Measurements from ENCODE around the gene PRICKLE2.

The PRICKLE2 gene

DNA sequence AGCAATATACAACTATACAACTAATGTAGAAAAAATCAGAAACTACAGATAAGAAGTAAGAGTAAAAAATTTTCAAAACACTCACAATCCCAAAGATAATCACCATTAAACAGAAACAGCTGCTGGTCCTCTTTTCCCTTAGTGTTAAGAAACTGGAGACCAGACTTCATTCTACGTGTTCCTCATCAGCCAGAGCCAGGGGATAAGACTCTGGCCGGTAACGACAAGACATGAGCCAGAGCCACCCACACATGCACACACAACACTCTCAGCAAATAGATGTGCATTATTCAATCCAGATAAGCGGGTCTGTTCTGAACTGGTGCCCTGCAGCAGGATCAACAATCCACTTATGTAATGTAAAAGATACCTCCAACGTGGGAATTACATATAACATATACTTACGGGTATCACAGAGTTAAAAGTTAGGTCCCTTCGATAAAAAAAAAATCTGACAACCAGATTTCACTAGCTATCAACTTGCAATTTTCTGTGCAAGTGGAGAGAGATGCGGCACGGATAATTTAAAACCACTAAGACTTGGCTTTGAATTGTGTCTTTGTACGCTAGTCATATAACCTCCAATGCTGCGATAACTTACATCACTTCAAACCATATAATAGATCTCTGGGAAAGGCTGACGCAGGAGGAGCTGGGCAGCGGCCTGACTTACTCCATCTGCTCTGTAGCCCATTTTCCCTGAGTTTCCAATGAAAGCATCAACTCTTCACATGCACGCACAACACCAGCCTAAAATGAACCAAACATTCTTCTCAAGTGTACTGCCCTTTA, 17.8 kb downstream of the PRICKLE2 start:
- DNase-seq (ENCODE audit: low spot score) (no peak), ATAC-seq (ENCODE audit: low read depth) (no peak)
- Histone ChIP-seq H3K36me3 (ENCODE audit: low read depth) (no peaks in the 10 kb centered on the region), H3K27ac (ENCODE audit: poor library complexity, severe bottlenecking) (no peak overlapping the region), H3K27me3 (ENCODE audit: insufficient read depth, poor library complexity, severe bottlenecking) (no peaks in the 10 kb centered on the region), H3K4me3 (ENCODE audit: severe bottlenecking) (no peak overlapping the region), H3K9me3 (ENCODE audit: severe bottlenecking) (no peaks in the 10 kb centered on the region), H3K4me1 (ENCODE audit: insufficient read depth, poor library complexity, severe bottlenecking) (peaks cover 8% of the 10 kb centered on the region)
- TF ChIP-seq, protein P1, sequence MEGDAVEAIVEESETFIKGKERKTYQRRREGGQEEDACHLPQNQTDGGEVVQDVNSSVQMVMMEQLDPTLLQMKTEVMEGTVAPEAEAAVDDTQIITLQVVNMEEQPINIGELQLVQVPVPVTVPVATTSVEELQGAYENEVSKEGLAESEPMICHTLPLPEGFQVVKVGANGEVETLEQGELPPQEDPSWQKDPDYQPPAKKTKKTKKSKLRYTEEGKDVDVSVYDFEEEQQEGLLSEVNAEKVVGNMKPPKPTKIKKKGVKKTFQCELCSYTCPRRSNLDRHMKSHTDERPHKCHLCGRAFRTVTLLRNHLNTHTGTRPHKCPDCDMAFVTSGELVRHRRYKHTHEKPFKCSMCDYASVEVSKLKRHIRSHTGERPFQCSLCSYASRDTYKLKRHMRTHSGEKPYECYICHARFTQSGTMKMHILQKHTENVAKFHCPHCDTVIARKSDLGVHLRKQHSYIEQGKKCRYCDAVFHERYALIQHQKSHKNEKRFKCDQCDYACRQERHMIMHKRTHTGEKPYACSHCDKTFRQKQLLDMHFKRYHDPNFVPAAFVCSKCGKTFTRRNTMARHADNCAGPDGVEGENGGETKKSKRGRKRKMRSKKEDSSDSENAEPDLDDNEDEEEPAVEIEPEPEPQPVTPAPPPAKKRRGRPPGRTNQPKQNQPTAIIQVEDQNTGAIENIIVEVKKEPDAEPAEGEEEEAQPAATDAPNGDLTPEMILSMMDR (IDR thresholded peaks at IDR 0.05; ENCODE audit: poor library complexity, severe bottlenecking) = no peak

GRCh38 chr3:64203969-64204908, 21.0 kb downstream of the PRICKLE2 start:
- no peaks in the 10 kb centered on the region for H3K9me3 ChIP-seq (ENCODE audit: severe bottlenecking)
- H3K4me3 ChIP-seq (ENCODE audit: severe bottlenecking) = no peak overlapping the region
- ATAC-seq (ENCODE audit: low read depth) (no peak), DNase-seq (ENCODE audit: low spot score) (no peak)
- H3K27ac ChIP-seq (ENCODE audit: poor library complexity, severe bottlenecking) = no peak overlapping the region
- TF ChIP-seq, protein P1 (IDR thresholded peaks at IDR 0.05; ENCODE audit: poor library complexity, severe bottlenecking) = no peak
- no peaks in the 10 kb centered on the region for H3K27me3 ChIP-seq (ENCODE audit: insufficient read depth, poor library complexity, severe bottlenecking)
- H3K36me3 ChIP-seq (ENCODE audit: low read depth) = no peaks in the 10 kb centered on the region
- peaks cover 13% of the 10 kb centered on the region for H3K4me1 ChIP-seq (ENCODE audit: insufficient read depth, poor library complexity, severe bottlenecking)

- Histone ChIP-seq H3K4me1 (ENCODE audit: insufficient read depth, poor library complexity, severe bottlenecking) (peaks cover 13% of the 10 kb centered on the region), H3K36me3 (ENCODE audit: low read depth) (no peaks in the 10 kb centered on the region), H3K27ac (ENCODE audit: poor library complexity, severe bottlenecking) (no peak overlapping the region), H3K9me3 (ENCODE audit: severe bottlenecking) (no peaks in the 10 kb centered on the region), H3K27me3 (ENCODE audit: insufficient read depth, poor library complexity, severe bottlenecking) (no peaks in the 10 kb centered on the region), H3K4me3 (ENCODE audit: severe bottlenecking) (no peak overlapping the region)
- TF ChIP-seq, protein P1 (IDR thresholded peaks at IDR 0.05; ENCODE audit: poor library complexity, severe bottlenecking) = no peak
- DNase-seq (ENCODE audit: low spot score) (no peak), ATAC-seq (ENCODE audit: low read depth) (peak; percentile 27; the same call in 1 of the 3 replicates)
Measured at GRCh38 chr3:64203216-64203615, 22.1 kb downstream of the PRICKLE2 start.

- TF ChIP-seq, protein P1 (IDR thresholded peaks at IDR 0.05; ENCODE audit: poor library complexity, severe bottlenecking) = no peak
- H3K4me1 ChIP-seq (ENCODE audit: insufficient read depth, poor library complexity, severe bottlenecking) = peaks cover 13% of the 10 kb centered on the region
- H3K27me3 ChIP-seq (ENCODE audit: insufficient read depth, poor library complexity, severe bottlenecking) = no peaks in the 10 kb centered on the region
- H3K36me3 ChIP-seq (ENCODE audit: low read depth) = peaks cover 9% of the 10 kb centered on the region; the same call in 1 of the 2 replicates
- ATAC-seq (ENCODE audit: low read depth) (no peak), DNase-seq (ENCODE audit: low spot score) (no peak)
- no peak overlapping the region for H3K27ac ChIP-seq (ENCODE audit: poor library complexity, severe bottlenecking)
- no peaks in the 10 kb centered on the region for H3K9me3 ChIP-seq (ENCODE audit: severe bottlenecking)
- no peak overlapping the region for H3K4me3 ChIP-seq (ENCODE audit: severe bottlenecking)
Measured at GRCh38 chr3:64199932-64200331, 25.3 kb downstream of the PRICKLE2 start.
